ENCODE measurements around the gene AREL1. TPM values are rescaled to one million over a fixed set of nuclear protein-coding genes. Genes with fewer than 3 reads are reported as not detected.

Gene AREL1
- 70.1 TPM for total RNA-seq

DNA sequence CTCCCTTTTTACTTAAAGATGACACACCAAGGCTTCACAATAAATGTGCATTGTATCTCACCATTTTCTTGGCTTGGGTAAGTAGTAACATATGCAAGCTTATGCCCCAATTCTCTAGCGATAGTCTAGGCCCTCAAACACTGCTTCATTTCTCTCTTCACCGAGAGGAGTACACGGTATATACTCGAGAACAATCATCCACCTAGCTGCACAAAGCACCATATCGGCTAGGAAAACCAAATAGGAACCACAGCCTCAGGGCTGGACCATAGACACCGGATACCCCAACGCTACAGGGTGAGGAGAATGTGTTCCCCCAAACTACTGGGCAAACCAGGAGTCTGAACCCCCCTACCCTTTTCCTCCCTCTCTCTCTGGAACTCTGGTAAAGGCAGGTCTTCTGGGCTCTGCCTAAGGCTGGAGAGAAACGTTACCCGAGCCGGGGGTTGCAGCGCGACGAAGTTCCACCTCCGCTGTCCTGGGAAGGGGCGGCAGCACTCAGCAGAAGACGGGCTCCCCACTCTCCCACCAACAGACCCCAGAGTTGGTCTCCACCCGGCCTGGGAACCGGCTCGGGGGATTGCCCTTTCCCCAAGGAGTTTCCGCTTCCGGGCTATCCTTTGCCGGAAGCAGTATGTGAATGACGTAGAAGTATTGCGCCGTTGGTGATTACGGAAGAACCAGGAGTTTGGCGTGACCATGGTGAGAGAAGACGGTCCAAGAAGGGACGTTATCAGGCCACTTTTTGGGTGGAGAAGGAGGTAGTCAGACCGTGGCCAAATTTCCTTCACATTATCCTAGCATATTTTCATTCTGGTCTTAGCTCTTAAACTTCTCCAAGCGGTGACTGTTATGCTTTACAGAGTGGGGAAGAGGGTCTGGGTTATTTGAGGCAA is at the start of gene AREL1, which contains the start of gene FCF1:
Gene AREL1, minus strand, starts transcription at position 582 of the 896 bp plus-strand sequence. CDS start 27,465 bp downstream, outside the sequence.
Gene FCF1, plus strand, starts transcription at position 646 of the 896 bp plus-strand sequence. Its CDS starts 54 bp downstream, at position 700.

DNA sequence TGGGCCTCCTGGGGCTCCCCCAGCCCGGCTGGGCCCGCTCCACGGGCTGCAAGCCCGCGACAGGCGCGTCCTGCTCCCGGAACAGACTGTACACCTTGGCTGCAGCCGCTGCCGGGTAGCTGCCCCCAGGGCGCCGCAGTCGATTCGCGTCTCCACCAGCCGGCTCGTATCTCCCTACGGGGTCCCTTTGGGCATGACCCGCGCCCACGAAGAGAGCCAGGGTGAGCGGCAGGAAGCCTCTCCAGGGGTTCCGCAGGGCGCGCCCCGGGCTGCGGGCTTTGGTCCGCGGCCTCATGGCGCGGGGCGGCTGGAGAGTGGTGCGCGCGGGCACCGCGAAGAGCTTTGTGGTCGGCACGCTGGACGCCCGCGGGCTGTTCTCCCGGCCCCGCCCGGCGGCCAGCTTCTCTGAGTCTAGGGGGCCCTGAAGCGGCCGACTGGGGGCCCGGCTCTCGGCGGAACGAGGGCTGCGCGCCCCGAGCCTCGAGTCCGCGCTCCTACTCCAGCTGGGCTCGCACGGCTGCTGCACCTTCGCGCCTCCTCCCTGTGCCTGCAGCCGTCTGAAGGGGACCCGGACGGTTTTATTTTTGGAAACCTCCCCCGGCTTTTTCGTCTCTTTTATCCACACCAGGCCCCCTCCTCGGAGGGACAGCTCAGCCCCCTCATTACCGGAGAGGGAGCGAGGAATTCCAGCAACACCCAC is 101.1 kb downstream of the AREL1 start, which contains the start of gene LTBP2:
Gene LTBP2, minus strand, starts transcription at position 588 of the 700 bp plus-strand sequence. Its CDS starts 293 bp downstream, at position 295.

Small RNA genes within 50 kb of the gene (small RNA-seq; reads per million reads assigned to genes)
- gene RF00409 (ENCODE audit: low replicate concordance) = not detected

Other genes with a start within 250 kb of the AREL1 start
- gene NPC2, start 219.8 kb downstream of the AREL1 start, total RNA-seq = 16.6 TPM
- 24.7 TPM for gene ISCA2, start 219.3 kb downstream of the AREL1 start, total RNA-seq
- gene LTBP2, start 100.8 kb downstream of the AREL1 start, total RNA-seq = 0.94 TPM
- 21.0 TPM for gene FCF1, start 64 bp upstream of the AREL1 start, total RNA-seq
- 231 TPM for gene YLPM1, start 50.2 kb upstream of the AREL1 start, total RNA-seq
- not detected for gene PROX2, start 163.1 kb upstream of the AREL1 start, total RNA-seq
- gene DLST, start 168.8 kb upstream of the AREL1 start, total RNA-seq = 64.5 TPM
- gene RPS6KL1, start 210.2 kb upstream of the AREL1 start, total RNA-seq = 47.0 TPM
- gene PGF, start 242.5 kb upstream of the AREL1 start, total RNA-seq = 0.94 TPM

Data from parietal lobe (tissue), 2 donors.